Measurements from ENCODE around the gene MYLK4.

GRCh38 chr6:2781685-2782355 lies 31.1 kb upstream of the MYLK4 start:
- TF ChIP-seq CTCF (IDR thresholded peaks at IDR 0.05) (no peak), POLR2AphosphoS5 (IDR thresholded peaks at IDR 0.05; ENCODE audit: low read depth, low read length) (no peak), REST (IDR thresholded peaks at IDR 0.05; ENCODE audit: insufficient read depth in 1 of 2, low read depth in 2 of 2, low read length in 1 of 2) (no peak), SIN3A (IDR thresholded peaks at IDR 0.05; ENCODE audit: borderline replicate concordance, insufficient read depth, low read depth, low read length) (no peak), TCF7L2 (IDR thresholded peaks at IDR 0.05; ENCODE audit: low read depth, low read length) (no peak)

All from Panc1 (cell line).